HepG2 (cell line): Measurements from ENCODE around the gene DMKN. TPM values are rescaled to one million over a fixed set of nuclear protein-coding genes. Genes with fewer than 3 reads are reported as not detected.

Source experiments
- HNF1B ChIP-seq: sonication (generic); formaldehyde crosslinking; IDR thresholded peaks from 2 replicates; pipeline ENCODE4 v1.5.1; 2020; ENCODE audit warnings: mild to moderate bottlenecking, moderate library complexity, missing genetic modification reagents
- KLF6 ChIP-seq: IDR thresholded peaks from 2 replicates; pipeline ENCODE4 v1.8.0; 2016; ENCODE audit warnings: missing biosample characterization, missing genetic modification reagents
- MAFF ChIP-seq: IDR thresholded peaks from 2 replicates; pipeline ENCODE4 v1.6.1; 2011; ENCODE audit warnings: low read depth, low read length, improper control_type of control experiment
- MED1 ChIP-seq: sonication (generic); formaldehyde crosslinking; IDR thresholded peaks from 2 replicates; pipeline ENCODE4 v1.4.0; 2020; ENCODE audit warnings: missing genetic modification reagents
- NR1H2 ChIP-seq: sonication (generic); formaldehyde crosslinking; IDR thresholded peaks from 2 replicates; pipeline ENCODE4 v1.8.1; 2022; ENCODE audit warnings: low read depth, missing genetic modification reagents, borderline replicate concordance
- RERE ChIP-seq: IDR thresholded peaks from 2 replicates; pipeline ENCODE4 v1.6.1; 2016; ENCODE audit warnings: low read depth, missing genetic modification reagents, missing compliant biosample characterization
- SNAI1 ChIP-seq: sonication (generic); formaldehyde crosslinking; IDR thresholded peaks from 2 replicates; pipeline ENCODE4 v1.5.0; 2020; ENCODE audit warnings: mild to moderate bottlenecking, missing genetic modification reagents, borderline replicate concordance
- SNAPC4 ChIP-seq: sonication (generic); formaldehyde crosslinking; IDR thresholded peaks from 2 replicates; pipeline ENCODE4 v1.4.0; 2020; ENCODE audit warnings: mild to moderate bottlenecking, missing genetic modification reagents
- SOX13 ChIP-seq, 3 experiments: fragments of 450-650 bp in 1 of 3; sonication (generic) in 1 of 3; formaldehyde crosslinking in 1 of 3; IDR thresholded peaks in 2 of 3; conservative IDR thresholded peaks in 1 of 3; 2 replicates each; pipeline versions ENCODE4 v1.5.0 to v1.6.1; 2016 to 2020; ENCODE audit warnings: antibody characterized with exemption in 1 of 3, mild to moderate bottlenecking in 1 of 3, missing compliant biosample characterization in 1 of 3, missing genetic modification reagents in 1 of 3, moderate library complexity in 1 of 3
- TSC22D2 ChIP-seq: sonication (generic); formaldehyde crosslinking; IDR thresholded peaks from 2 replicates; pipeline ENCODE4 v1.5.1; 2020; ENCODE audit warnings: missing genetic modification reagents, mild to moderate bottlenecking, borderline replicate concordance
- ZBTB46 ChIP-seq: sonication (generic); formaldehyde crosslinking; IDR thresholded peaks from 2 replicates; pipeline ENCODE4 v1.4.0; 2020; ENCODE audit warnings: mild to moderate bottlenecking, missing genetic modification reagents, borderline replicate concordance
- ZNF33A ChIP-seq: sonication (generic); formaldehyde crosslinking; IDR thresholded peaks from 2 replicates; pipeline ENCODE4 v1.5.1; 2020; ENCODE audit warnings: missing genetic modification reagents, mild to moderate bottlenecking, moderate library complexity, borderline replicate concordance
- ZNF878 ChIP-seq: sonication (generic); formaldehyde crosslinking; IDR thresholded peaks from 2 replicates; pipeline ENCODE4 v1.8.1; 2023; ENCODE audit warnings: mild to moderate bottlenecking, missing genetic modification reagents, moderate library complexity
- polyA plus RNA-seq, 8 experiments: library from polyadenylated mRNA; depleted of rRNA in 3 of 8; stranded (reverse) in 7 of 8; unstranded in 1 of 8; fragments of >200 nt; fragmentation: Illumina TruSeq in 4 of 8; extraction: Trizol in 4 of 8; gene quantifications; 2 replicates each; pipeline versions ENCODE4 v1.2.1 to v1.2.3, GENCODE V29; 2011 to 2016; ENCODE audit warnings: low read depth in 4 of 8, missing spikeins in 1 of 8, mixed read lengths in 1 of 8; ENCODE audit not compliant: insufficient read depth in 1 of 8
- total RNA-seq, 5 experiments: library from RNA; depleted of rRNA; stranded (reverse); fragments of >200 nt; fragmentation: Illumina TruSeq; extraction: Trizol; gene quantifications; 2 replicates each; pipeline ENCODE4 v1.2.3, GENCODE V29; 2016; ENCODE audit warnings: low read depth in 1 of 5

Gene DMKN
- total and polyA plus RNA-seq, 2 of the 13 experiments (the other 11 are each of a cell fraction or from before 2014, with no cell fraction given), result 50.8 to 57.1 TPM

GRCh38 chr19:35509861-35510625, 3.4 kb downstream of the DMKN start (continued):
- TF ChIP-seq KLF6, result no peak
- TF ChIP-seq SNAI1 (CRISPR knock-in tag), result no peak; the same call in 1 of the 2 replicates
- TF ChIP-seq MED1 (CRISPR knock-in tag), result peak; percentile 13; the same call in 1 of the 2 replicates
- no peak for TF ChIP-seq MAFF
- no peak for TF ChIP-seq ZBTB46
- TF ChIP-seq HNF1B (CRISPR knock-in tag), result peak; percentile 66; the same call in 1 of the 2 replicates
- TF ChIP-seq SNAPC4 (CRISPR knock-in tag), result peak; percentile 47; the same call in 1 of the 2 replicates
- TF ChIP-seq NR1H2 (CRISPR knock-in tag), result no peak
- TF ChIP-seq ZNF878 (CRISPR knock-in tag), result no peak
- no peak for TF ChIP-seq ZNF33A (CRISPR knock-in tag)
- TF ChIP-seq SOX13 (IDR thresholded peaks at IDR 0.05), result no peak
- TF ChIP-seq SOX13 (CRISPR knock-in tag; conservative IDR thresholded peaks at IDR 0.05 in 1 of 2, IDR thresholded peaks at IDR 0.05 in 1 of 2), result peak in 1 of 2 experiments; percentile 56; a peak in 1 of 4 replicates
- TF ChIP-seq TSC22D2, result 0 out of 2 replicates have a peak, but pooled peaks have one; percentile 54
- 0 out of 2 replicates have a peak, but pooled peaks have one; percentile 30 for TF ChIP-seq RERE
